GM23248 (cell line): ENCODE results near the gene ZNF608. TPM values are rescaled to one million over a fixed set of nuclear protein-coding genes. Genes with fewer than 3 reads are reported as not detected.
A peak's percentile ranks its signal among the peaks of the same experiment; 100 is the strongest.

Experiments
- DNase-seq: peaks from one replicate; pipeline ENCODE4 v3.0.0-alpha.2; 2015
- H2AFZ ChIP-seq: fragments of 200-600 bp; sonication (generic); 2 replicates; pipeline ENCODE4 v1.6.1; 2016; ENCODE audit warnings: antibody characterized with exemption
- H3F3A ChIP-seq: fragments of 200-600 bp; sonication (generic); 2 replicates; pipeline ENCODE4 v1.6.1; 2016; ENCODE audit warnings: mild to moderate bottlenecking, antibody characterized with exemption, mixed run types; ENCODE audit not compliant: insufficient read depth
- H3K27ac ChIP-seq: fragments of 200-600 bp; sonication (generic); 2 replicates; pipeline ENCODE4 v1.5.1; 2016; ENCODE audit warnings: mild to moderate bottlenecking
- H3K27me3 ChIP-seq: fragments of 200-600 bp; sonication (generic); replicated peaks from 2 replicates; pipeline ENCODE4 v1.6.1; 2016; ENCODE audit warnings: mild to moderate bottlenecking; ENCODE audit not compliant: insufficient read depth
- H3K36me3 ChIP-seq: fragments of 200-600 bp; sonication (generic); 2 replicates; pipeline ENCODE4 v1.6.1; 2016; ENCODE audit warnings: low read depth, mild to moderate bottlenecking
- H3K4me1 ChIP-seq: fragments of 200-600 bp; sonication (generic); 2 replicates; pipeline ENCODE4 v1.6.1; 2016; ENCODE audit warnings: mild to moderate bottlenecking; ENCODE audit not compliant: insufficient read depth
- H3K4me2 ChIP-seq: fragments of 200-600 bp; sonication (generic); one replicate; pipeline ENCODE4 v1.6.1; 2016; ENCODE audit warnings: mild to moderate bottlenecking; ENCODE audit not compliant: unreplicated experiment
- H3K4me3 ChIP-seq: fragments of 200-600 bp; sonication (generic); 2 replicates; pipeline ENCODE4 v1.5.1; 2016; ENCODE audit warnings: mild to moderate bottlenecking
- H3K79me2 ChIP-seq: fragments of 200-600 bp; sonication (generic); 2 replicates; pipeline ENCODE4 v1.6.1; 2016; ENCODE audit warnings: mild to moderate bottlenecking; ENCODE audit not compliant: insufficient read depth
- H3K9ac ChIP-seq: fragments of 200-600 bp; sonication (generic); 2 replicates; pipeline ENCODE4 v1.6.1; 2016; ENCODE audit warnings: mild to moderate bottlenecking
- H3K9me2 ChIP-seq: fragments of 200-600 bp; sonication (generic); 2 replicates; pipeline ENCODE4 v1.6.1; 2016; ENCODE audit warnings: mixed run types, mild to moderate bottlenecking, moderate library complexity; ENCODE audit not compliant: insufficient read depth
- H3K9me3 ChIP-seq: fragments of 200-600 bp; sonication (generic); one replicate; pipeline ENCODE4 v1.6.1; 2017; ENCODE audit warnings: low read depth
- H4K20me1 ChIP-seq: fragments of 200-600 bp; sonication (generic); 2 replicates; pipeline ENCODE4 v1.6.0; 2016; ENCODE audit not compliant: insufficient read depth
- EZH2 ChIP-seq: fragments of 200-600 bp; sonication (generic); IDR thresholded peaks from 2 replicates; pipeline ENCODE4 v1.6.1; 2018; ENCODE audit warnings: antibody characterized with exemption, mild to moderate bottlenecking; ENCODE audit not compliant: insufficient read depth, poor library complexity, severe bottlenecking
- EZH2phosphoT487 ChIP-seq: fragments of 200-600 bp; sonication (generic); IDR thresholded peaks from 2 replicates; pipeline ENCODE4 v1.6.1; 2018; ENCODE audit warnings: antibody characterized with exemption, moderate library complexity, mild to moderate bottlenecking, low read depth; ENCODE audit not compliant: insufficient read depth
- WGBS, 2 experiments: methylation state at CpG; one replicate each; pipeline ENCODE4 v1.1.6; 2015 to 2017; ENCODE audit warnings: low lambda C conversion rate in 2 of 2, low coverage in 1 of 2; ENCODE audit errors: missing lambda C conversion rate in 2 of 2; 5-methylcytosine and 5-hydroxymethylcytosine counted together
- in situ Hi-C: fragments of 300-500 bp; cut with MboI; formaldehyde crosslinking; loops from 2 replicates; pipeline ENCODE4 v1.15.0; 2020
- polyA plus RNA-seq: library from polyadenylated mRNA; unstranded; fragments of >200 nt; fragmentation: Nextera tagmentation; extraction: Ambion mirVana; gene quantifications from 2 replicates; pipeline ENCODE4 v1.2.1, GENCODE V29; 2016
- total RNA-seq: library from RNA; depleted of rRNA; stranded (reverse); fragments of >200 nt; shearing (Covaris generic); gene quantifications from 2 replicates; pipeline ENCODE4 v1.2.3, GENCODE V29; 2014

The ZNF608 gene
- total and polyA plus RNA-seq, 2 experiments from 2014 or later = 1.4 to 2.4 TPM

DNA sequence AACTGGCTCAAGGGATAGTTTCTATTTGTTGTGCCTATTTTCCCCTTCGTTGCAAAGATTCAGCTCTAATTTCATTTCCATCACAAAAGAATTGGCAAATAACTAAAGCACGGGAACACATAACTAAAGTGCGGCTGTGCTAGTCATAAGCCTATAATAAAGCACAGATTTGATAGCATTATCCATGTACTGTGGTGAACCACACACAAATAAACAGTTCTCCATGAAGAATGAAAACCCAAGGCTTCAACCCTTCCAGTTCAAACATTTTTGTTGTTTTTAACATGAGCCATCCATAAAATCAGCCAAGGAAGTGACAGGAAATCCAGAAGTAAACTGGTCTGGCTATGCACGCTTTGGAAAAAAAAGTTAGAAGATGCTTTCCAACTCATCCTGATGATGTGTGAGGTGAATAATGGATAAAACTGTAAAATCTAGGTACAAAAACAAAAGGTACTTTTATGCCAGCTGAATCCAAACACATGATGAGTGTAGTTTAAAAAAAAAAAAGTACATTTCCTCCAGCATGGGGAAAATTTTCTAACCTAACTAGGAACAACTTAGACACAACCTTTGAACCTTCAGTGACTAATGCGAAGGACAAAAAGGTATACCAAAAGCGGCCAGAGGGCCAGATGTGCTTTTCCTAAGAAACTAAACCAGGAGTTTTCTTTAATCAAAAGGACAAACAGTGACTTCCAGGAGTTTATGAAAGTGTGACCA lies 10.2 kb downstream of the ZNF608 start:
- peak; percentile 77 for DNase-seq
- TF ChIP-seq EZH2phosphoT487 = peak; percentile 89
- no peak for TF ChIP-seq EZH2
- Histone ChIP-seq H2AFZ (peak overlapping the region; percentile 80), H3K9me2 (no peaks in the 10 kb centered on the region), H3K27me3 (no peaks in the 10 kb centered on the region), H3K4me3 (peak overlapping the region; percentile 70), H3K36me3 (no peaks in the 10 kb centered on the region), H3K4me1 (peaks cover 33% of the 10 kb centered on the region), H3K9ac (peak overlapping the region; percentile 71), H3F3A (peaks cover 31% of the 10 kb centered on the region), H3K79me2 (0 out of 2 replicates have a peak, but pooled peaks cover 5% of the 10 kb centered on the region), H3K4me2 (peak overlapping the region; percentile 91), H3K27ac (peak overlapping the region; percentile 81), H3K9me3 (no peaks in the 10 kb centered on the region), H4K20me1 (no peaks in the 10 kb centered on the region)
- 13 to 18% methylated on average over 6 of the region's 6 CpGs for WGBS, 2 experiments
- in situ Hi-C loops = no loop called here

DNA sequence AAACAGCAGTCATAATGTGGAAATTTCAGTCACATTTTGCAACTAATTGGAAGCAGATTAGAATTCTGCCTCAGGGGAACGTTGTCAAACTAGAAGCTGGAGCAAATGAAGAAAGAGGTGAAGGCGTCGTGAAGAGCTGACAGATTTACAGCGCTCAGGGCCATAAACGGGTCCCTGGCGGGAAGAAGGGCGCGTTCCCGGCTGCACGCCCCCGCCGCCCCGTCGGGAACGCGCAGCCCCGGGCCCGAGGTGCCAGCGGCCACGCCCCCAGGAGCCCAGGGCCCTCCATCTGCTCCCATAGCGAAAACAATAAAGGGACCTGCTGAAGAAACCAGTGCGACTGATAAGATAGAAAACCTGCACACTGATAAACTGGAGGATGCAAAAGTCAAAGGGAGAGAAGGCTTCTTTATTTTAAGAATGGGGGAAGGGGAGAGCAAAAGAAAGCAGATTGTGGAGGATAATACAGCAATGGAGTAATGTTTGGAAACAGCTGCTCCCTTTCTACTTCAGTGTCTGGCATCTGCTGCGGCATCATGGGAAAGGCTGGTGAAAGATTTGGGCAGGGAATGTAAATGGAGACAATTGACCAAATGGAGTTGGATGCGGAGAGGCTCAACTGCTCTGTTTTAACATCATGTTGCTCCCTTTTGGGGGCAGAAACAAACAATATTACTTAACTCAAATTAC lies 11.1 kb downstream of the ZNF608 start:
- TF ChIP-seq EZH2phosphoT487 = 0 out of 2 replicates have a peak, but pooled peaks have one; percentile 39
- no peak for TF ChIP-seq EZH2
- 2% methylated on average over 21 to 24 of the region's 24 CpGs for WGBS, 2 experiments
- H3K27me3 ChIP-seq = no peaks in the 10 kb centered on the region
- no peaks in the 10 kb centered on the region for H3K9me2 ChIP-seq
- H3K27ac ChIP-seq = peak overlapping the region; percentile 81
- H3K36me3 ChIP-seq = no peaks in the 10 kb centered on the region
- 0 out of 2 replicates have a peak, but pooled peaks cover 5% of the 10 kb centered on the region for H3K79me2 ChIP-seq
- H3K4me3 ChIP-seq = peak overlapping the region; percentile 70
- peak; percentile 89 for DNase-seq
- peaks cover 25% of the 10 kb centered on the region for H3K4me1 ChIP-seq
- H2AFZ ChIP-seq = peak overlapping the region; percentile 80
- peak overlapping the region; percentile 71 for H3K9ac ChIP-seq
- H3K4me2 ChIP-seq = peak overlapping the region; percentile 91
- no peaks in the 10 kb centered on the region for H4K20me1 ChIP-seq
- H3K9me3 ChIP-seq = no peaks in the 10 kb centered on the region
- H3F3A ChIP-seq = peaks cover 21% of the 10 kb centered on the region
- in situ Hi-C loops = no loop called here

DNA sequence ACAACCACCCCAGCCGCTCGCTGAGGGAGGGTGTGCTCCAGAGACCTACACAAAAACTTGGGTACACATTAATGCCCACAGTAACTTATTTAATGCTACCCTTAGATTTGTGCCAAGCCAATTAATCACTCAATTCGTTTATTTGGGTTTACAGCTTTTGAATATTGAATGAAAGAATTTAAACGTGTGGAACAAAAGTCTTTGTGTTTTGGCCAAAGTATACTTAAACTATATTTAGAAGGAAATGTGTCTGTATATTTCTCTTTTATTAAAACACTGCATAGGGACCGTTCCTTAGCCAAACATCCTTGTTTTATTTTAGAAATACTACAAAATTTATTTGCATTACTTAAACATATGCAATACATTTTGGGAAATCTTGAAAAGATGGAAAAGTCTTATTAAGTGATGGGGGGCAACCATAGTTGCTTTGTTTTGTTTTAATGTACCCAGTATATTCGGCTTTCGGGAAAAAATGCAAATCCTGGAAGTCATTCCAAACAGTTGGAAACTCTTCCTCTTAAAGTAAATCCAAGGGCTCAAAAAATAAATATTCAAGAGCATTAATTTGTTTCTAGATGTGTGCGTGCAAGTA lies 11.8 kb downstream of the ZNF608 start:
- peaks cover 21% of the 10 kb centered on the region for H3F3A ChIP-seq
- H2AFZ ChIP-seq = peak overlapping the region; percentile 80
- H3K4me1 ChIP-seq = peaks cover 25% of the 10 kb centered on the region
- WGBS, 2 experiments = 36 to 40% methylated on average over 8 of the region's 8 CpGs
- no peaks in the 10 kb centered on the region for H3K27me3 ChIP-seq
- in situ Hi-C loops = no loop called here
- H3K4me3 ChIP-seq = peak overlapping the region; percentile 70
- peak overlapping the region; percentile 91 for H3K4me2 ChIP-seq
- no peaks in the 10 kb centered on the region for H3K36me3 ChIP-seq
- no peaks in the 10 kb centered on the region for H4K20me1 ChIP-seq
- no peak for DNase-seq
- peak overlapping the region; percentile 71; the same call in 1 of the 2 replicates for H3K9ac ChIP-seq
- 0 out of 2 replicates have a peak, but pooled peaks cover under 1% of the 10 kb centered on the region for H3K79me2 ChIP-seq
- no peaks in the 10 kb centered on the region for H3K9me3 ChIP-seq
- no peak for TF ChIP-seq EZH2
- no peak for TF ChIP-seq EZH2phosphoT487
- peak overlapping the region; percentile 81 for H3K27ac ChIP-seq
- no peaks in the 10 kb centered on the region for H3K9me2 ChIP-seq

DNA sequence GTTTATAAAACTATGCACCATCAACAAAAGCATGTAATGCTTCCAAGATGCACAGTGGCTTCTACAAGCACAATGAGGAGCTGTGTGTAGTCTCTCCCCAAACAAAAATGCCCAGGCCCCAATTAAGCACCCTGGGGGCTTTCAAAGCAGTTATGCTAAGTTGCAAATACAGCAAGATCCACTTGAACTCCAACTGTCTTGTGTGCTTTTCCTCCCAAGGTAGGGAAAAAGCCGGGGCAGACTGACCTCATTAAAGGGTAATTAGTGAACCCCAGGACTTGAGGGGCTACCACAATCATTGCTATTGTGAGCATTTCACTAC lies 13.1 kb downstream of the ZNF608 start:
- Histone ChIP-seq H4K20me1 (no peaks in the 10 kb centered on the region), H3K4me3 (no peak overlapping the region), H3K9ac (no peak overlapping the region), H3K27me3 (no peaks in the 10 kb centered on the region), H3K36me3 (no peaks in the 10 kb centered on the region), H3K27ac (no peak overlapping the region), H3K4me2 (no peak overlapping the region), H3K79me2 (no peaks in the 10 kb centered on the region), H3K9me2 (no peaks in the 10 kb centered on the region), H3K4me1 (peaks cover 25% of the 10 kb centered on the region), H3K9me3 (no peaks in the 10 kb centered on the region), H2AFZ (no peak overlapping the region), H3F3A (peaks cover 21% of the 10 kb centered on the region)
- 94 to 100% methylated on average over 1 of the region's 1 CpG for WGBS, 2 experiments
- in situ Hi-C loops = no loop called here
- TF ChIP-seq EZH2phosphoT487 (no peak), EZH2 (no peak)
- no peak for DNase-seq
